HG02884 (cell line): Measurements from ENCODE around the gene GRM4.
"Not testable (repeated sequence)": the region's sequence is repeated elsewhere in the genome, so short reads cannot be mapped to it uniquely, and the experiment has no call there.

Experiments used
- ATAC-seq: cut with Tn5 transposase; IDR thresholded peaks from one replicate; pipeline ENCODE4 v1.9.1; 2021; ENCODE audit warnings: mild to moderate bottlenecking, moderate library complexity; ENCODE audit not compliant: unreplicated experiment

GRM4 gene

GRCh38 chr6:34047913-34048867 lies 97.7 kb downstream of the GRM4 start:
- ATAC-seq = no peak

- no peak for ATAC-seq
Observed at GRCh38 chr6:34046617-34047016, 99.3 kb downstream of the GRM4 start.

GRCh38 chr6:34045771-34046170 lies 100.1 kb downstream of the GRM4 start:
- ATAC-seq = no peak

GRCh38 chr6:34044945-34045595 lies 100.8 kb downstream of the GRM4 start:
- ATAC-seq = no peak

- no peak for ATAC-seq
Observed at GRCh38 chr6:34043359-34043758, 102.5 kb downstream of the GRM4 start.

- not testable (repeated sequence) for ATAC-seq
Observed at GRCh38 chr6:34041998-34042397, 103.9 kb downstream of the GRM4 start.

GRCh38 chr6:34041385-34041784 lies 104.5 kb downstream of the GRM4 start:
- no peak for ATAC-seq

- no peak for ATAC-seq
Observed at GRCh38 chr6:34039943-34040342, 105.9 kb downstream of the GRM4 start.

- no peak for ATAC-seq
Observed at GRCh38 chr6:34037151-34037550, 108.7 kb downstream of the GRM4 start.

GRCh38 chr6:34036357-34037069 lies 109.4 kb downstream of the GRM4 start:
- no peak for ATAC-seq

- ATAC-seq = no peak
Observed at GRCh38 chr6:34035704-34036356, 110.1 kb downstream of the GRM4 start.

- no peak for ATAC-seq
Observed at GRCh38 chr6:34035161-34035560, 110.7 kb downstream of the GRM4 start.

- no peak for ATAC-seq
Observed at GRCh38 chr6:34032856-34033255, 113.0 kb downstream of the GRM4 start.

- no peak for ATAC-seq
Observed at GRCh38 chr6:34031625-34032383, 114.1 kb downstream of the GRM4 start.

- no peak for ATAC-seq
Observed at GRCh38 chr6:34030831-34031624, 114.9 kb downstream of the GRM4 start.

GRCh38 chr6:34029489-34030280 lies 116.2 kb downstream of the GRM4 start:
- no peak for ATAC-seq

GRCh38 chr6:34028691-34029360 lies 117.1 kb downstream of the GRM4 start:
- no peak for ATAC-seq

GRCh38 chr6:34027939-34028441 lies 117.9 kb downstream of the GRM4 start:
- no peak for ATAC-seq
